HG02610 (cell line): Measurements from ENCODE around the gene NT5DC1.
"Not testable (repeated sequence)": the region's sequence is repeated elsewhere in the genome, so short reads cannot be mapped to it uniquely, and the experiment has no call there.

Experiments used
- ATAC-seq: cut with Tn5 transposase; IDR thresholded peaks from one replicate; pipeline ENCODE4 v1.9.1; 2021; ENCODE audit warnings: mild to moderate bottlenecking, moderate library complexity; ENCODE audit not compliant: unreplicated experiment

Gene NT5DC1

GRCh38 chr6:116088946-116089345 is 11.7 kb upstream of the NT5DC1 start:
- ATAC-seq = no peak

- peak; percentile 77 for ATAC-seq
Observed at GRCh38 chr6:116090251-116090650, 10.4 kb upstream of the NT5DC1 start.

GRCh38 chr6:116094041-116094440 is 6.6 kb upstream of the NT5DC1 start:
- ATAC-seq = no peak

- not testable (repeated sequence) for ATAC-seq
Observed at GRCh38 chr6:116096048-116096759, 4.4 kb upstream of the NT5DC1 start.

GRCh38 chr6:116096979-116097816 is 3.5 kb upstream of the NT5DC1 start:
- ATAC-seq = no peak

GRCh38 chr6:116099036-116099435 is 1.6 kb upstream of the NT5DC1 start:
- ATAC-seq = no peak

GRCh38 chr6:116101302-116101718 is 657 bp downstream of the NT5DC1 start:
- ATAC-seq = no peak

- no peak for ATAC-seq
Observed at GRCh38 chr6:116101790-116102189, 1.1 kb downstream of the NT5DC1 start.

- peak; percentile 18 for ATAC-seq
Observed at GRCh38 chr6:116102873-116103272, 2.2 kb downstream of the NT5DC1 start.

GRCh38 chr6:116104636-116105035 is 4.0 kb downstream of the NT5DC1 start:
- ATAC-seq = no peak

- no peak for ATAC-seq
Observed at GRCh38 chr6:116105247-116105646, 4.6 kb downstream of the NT5DC1 start.

- ATAC-seq = no peak
Observed at GRCh38 chr6:116106146-116106545, 5.5 kb downstream of the NT5DC1 start.

GRCh38 chr6:116108836-116109235 is 8.2 kb downstream of the NT5DC1 start:
- no peak for ATAC-seq

GRCh38 chr6:116111552-116112528 is 11.2 kb downstream of the NT5DC1 start:
- peak; percentile 73 for ATAC-seq

- no peak for ATAC-seq
Observed at GRCh38 chr6:116113386-116113785, 12.7 kb downstream of the NT5DC1 start.

GRCh38 chr6:116115781-116116180 is 15.1 kb downstream of the NT5DC1 start:
- ATAC-seq = no peak

- ATAC-seq = peak; percentile 42
Observed at GRCh38 chr6:116118608-116119007, 18.0 kb downstream of the NT5DC1 start.

GRCh38 chr6:116120430-116120829 is 19.8 kb downstream of the NT5DC1 start:
- ATAC-seq = no peak

GRCh38 chr6:116126032-116126431 is 25.4 kb downstream of the NT5DC1 start, which contains the start of gene COL10A1:
COL10A1 (minus strand) TSS chr6:116126132; CDS start chr6:116125492, 640 bp downstream.
- ATAC-seq = no peak

- no peak for ATAC-seq
Observed at GRCh38 chr6:116127771-116128493, 27.3 kb downstream of the NT5DC1 start.
